NCI-H748 treated with DMSO at 0.1 percent for 48 hours (cell line): ENCODE results near the gene VSX2.
A peak's percentile ranks its signal among the peaks of the same experiment; 100 is the strongest.

Source experiments
- DNase-seq: peaks from one replicate; lab custom pipeline; 2025; lab: John Stamatoyannopoulos, UW

VSX2 gene

DNA sequence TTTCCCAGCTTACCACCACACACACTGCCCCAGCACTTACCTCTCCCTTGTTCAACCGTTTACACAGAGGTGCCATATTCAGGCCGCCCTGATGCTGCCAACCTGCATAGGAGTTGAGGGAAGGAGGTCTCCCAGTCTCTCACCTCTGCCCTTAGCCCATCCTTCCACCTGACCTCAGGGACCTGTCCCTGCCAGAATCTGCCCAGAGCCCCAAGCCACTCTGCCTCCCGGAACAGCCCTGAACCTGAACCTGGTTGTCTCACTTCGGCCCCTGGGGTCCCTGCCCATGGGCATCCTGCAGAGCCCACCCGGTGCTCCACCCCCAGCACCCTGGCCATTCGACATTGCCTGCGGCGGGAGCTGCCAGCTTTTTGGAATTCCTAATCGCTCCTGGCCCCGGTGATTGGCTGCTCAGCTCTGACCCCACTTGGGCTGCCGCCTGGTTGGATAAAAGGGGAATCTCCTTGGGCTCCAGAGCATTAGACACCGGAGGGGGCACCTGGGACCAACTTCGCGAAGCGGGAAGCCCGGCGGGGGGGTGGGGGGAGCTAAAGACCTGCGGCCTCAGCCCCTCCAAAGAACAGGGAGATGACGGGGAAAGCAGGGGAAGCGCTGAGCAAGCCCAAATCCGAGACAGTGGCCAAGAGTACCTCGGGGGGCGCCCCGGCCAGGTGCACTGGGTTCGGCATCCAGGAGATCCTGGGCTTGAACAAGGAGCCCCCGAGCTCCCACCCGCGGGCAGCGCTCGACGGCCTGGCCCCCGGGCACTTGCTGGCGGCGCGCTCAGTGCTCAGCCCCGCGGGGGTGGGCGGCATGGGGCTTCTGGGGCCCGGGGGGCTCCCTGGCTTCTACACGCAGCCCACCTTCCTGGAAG is at the start of gene VSX2:
VSX2 (plus strand) TSS at position 476 of the 874 bp plus-strand sequence; CDS start at position 589, 113 bp downstream.
- no peak for DNase-seq

DNA sequence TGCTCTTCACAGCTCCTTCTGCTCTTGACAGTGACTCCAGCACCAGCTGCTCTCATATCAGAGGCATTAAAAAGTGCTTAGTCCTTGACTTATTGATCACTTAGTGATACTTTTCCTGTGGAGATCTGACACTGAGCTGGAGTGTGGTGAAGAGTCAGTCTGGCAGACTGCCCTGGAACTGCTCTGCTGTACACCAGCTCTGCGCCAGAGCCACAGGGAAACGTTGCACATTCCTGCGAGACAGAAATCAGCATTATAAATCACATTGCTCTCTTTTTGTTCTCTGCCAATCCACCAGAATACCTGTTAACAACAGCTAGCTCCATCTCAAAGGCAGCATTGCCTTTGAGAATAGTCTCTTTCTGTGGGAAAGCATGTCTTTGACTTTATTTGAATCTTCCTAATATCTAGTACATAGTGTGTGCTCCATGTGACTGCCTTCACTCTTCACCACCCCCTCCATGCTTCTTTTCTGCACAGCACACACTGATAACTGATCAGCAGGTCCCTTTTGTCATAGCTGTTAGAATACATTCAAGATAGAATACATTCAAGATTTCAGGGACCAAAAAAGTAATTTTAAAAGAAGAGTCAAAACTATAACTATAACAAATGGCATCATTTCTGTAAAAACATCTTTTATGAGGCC is 48.2 kb upstream of the VSX2 start:
- DNase-seq, result no peak

GRCh38 chr14:74194506-74195274 is 44.6 kb upstream of the VSX2 start:
- DNase-seq, result no peak

DNA sequence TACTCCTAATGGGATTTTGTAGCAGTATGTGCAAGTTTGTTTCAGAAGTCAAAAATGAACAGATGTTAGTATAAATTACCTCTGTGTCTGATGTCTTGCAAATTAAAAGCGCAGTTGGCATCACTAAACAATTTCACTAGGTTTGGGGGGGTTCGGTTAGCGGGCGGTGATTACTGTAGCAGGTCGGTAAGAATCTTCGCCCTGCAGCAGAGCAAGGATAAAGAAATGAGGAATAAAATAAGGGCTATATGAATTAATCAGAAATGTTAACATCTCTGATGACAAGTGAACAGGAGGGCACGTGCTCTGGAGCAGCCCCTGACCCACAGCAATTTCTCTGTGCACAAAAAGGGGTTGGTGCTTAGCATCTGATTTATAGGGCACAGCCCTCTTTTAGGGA is 43.6 kb upstream of the VSX2 start:
- no peak for DNase-seq

GRCh38 chr14:74198441-74199234 is 40.6 kb upstream of the VSX2 start:
- no peak for DNase-seq

DNA sequence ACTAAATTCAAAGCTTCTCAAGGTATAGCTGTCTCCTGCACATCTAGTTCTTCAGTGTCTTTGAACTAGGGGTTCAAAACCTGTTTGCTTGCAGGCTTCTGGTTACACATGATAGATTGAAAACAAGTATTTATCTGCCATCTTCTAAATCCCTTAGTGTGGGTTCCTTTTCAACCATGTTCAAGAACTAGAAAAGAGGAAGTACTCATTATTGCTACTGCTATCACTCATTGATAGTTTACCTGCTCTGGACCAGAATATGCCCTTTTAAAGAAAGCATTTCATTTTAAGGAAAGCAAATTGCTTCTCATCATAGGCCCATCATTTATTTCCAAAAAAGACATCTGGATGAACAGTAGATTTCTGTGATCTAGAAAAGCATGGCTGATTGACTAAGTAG is 37.1 kb upstream of the VSX2 start:
- DNase-seq, result no peak

DNA sequence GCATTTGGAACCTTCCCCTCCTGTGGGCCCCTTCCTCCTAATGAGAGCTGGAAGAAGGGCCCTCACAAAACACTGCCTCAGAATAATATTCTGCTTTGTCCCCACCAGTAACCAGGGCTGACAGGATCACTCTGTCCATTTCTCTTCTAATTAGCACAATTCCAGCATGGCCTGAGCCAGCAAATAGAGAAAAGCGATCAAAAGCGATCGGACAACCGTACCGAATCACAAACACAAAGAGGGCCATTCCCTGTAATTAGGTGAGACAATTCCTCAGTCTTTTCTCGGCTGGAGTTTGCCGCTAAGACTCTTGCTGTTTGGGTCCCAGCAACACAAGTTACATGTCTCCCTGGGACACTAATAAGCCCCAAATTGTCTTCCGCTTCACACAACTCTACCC is 35.6 kb upstream of the VSX2 start:
- no peak for DNase-seq

GRCh38 chr14:74204491-74204890 is 34.8 kb upstream of the VSX2 start:
- DNase-seq, result no peak

GRCh38 chr14:74205882-74206281 is 33.4 kb upstream of the VSX2 start:
- no peak for DNase-seq

DNA sequence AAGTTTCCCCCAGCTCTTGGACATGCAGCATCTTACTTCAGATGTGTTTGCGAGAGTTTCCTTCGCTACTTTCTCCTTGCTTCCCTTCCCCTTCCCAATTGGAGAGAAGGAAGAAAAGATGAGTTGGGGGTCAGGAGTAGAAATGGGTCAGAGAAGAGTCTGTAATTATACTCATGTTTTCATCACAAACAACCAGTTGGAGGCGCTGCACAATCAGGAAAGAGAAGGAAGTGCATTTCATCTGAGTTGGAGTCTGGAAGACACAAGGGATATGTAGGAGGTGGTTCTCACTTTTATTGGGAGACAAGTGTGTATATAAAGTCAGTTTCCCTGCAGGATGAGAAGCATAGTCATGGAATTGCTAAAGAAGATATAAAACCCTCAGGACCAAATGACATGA is 31.3 kb upstream of the VSX2 start:
- DNase-seq, result no peak

DNA sequence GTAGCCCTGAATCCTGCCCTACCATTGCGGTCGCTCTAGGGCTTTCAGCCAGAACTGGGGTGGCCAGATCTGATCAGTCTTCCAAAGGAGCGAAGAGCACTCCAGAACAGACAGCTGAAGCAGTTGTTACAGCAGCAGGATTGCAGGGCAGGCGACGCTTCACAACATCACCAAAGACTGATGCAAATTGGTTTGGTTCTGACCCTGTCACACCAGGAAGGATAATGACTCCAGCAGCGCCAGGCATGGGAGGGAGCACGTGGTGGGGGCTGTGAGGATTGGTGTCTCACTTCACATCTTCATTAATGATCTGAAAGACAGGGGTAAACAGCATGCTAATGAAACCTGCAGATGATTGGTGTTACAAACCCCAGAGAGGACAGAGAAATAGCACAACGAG is 30.6 kb upstream of the VSX2 start:
- no peak for DNase-seq

GRCh38 chr14:74211945-74212580 is 27.2 kb upstream of the VSX2 start:
- no peak for DNase-seq

GRCh38 chr14:74213907-74214803 is 25.1 kb upstream of the VSX2 start:
- DNase-seq, result no peak

DNA sequence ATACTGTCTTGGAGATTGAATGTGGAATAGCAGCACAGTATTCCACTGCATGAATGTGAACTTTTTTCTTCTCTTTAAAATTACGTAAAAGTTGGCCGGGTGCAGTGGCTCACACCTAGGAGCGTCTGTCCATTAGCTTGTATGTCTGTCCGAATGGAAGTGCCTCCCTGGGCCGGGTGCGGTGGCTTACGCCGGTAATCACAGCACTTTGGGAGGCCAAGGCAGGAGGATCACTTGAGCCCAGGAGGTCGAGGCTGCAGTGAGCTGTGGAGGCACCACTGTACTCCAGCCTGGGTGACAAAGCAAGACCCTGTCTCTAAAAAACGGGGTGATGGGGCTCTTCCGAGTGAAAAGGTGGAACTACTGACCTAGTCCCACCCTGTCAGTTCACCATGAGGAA is 22.6 kb upstream of the VSX2 start:
- no peak for DNase-seq

- DNase-seq, result peak; percentile 21
Measured at GRCh38 chr14:74217672-74218448, 21.4 kb upstream of the VSX2 start.

DNA sequence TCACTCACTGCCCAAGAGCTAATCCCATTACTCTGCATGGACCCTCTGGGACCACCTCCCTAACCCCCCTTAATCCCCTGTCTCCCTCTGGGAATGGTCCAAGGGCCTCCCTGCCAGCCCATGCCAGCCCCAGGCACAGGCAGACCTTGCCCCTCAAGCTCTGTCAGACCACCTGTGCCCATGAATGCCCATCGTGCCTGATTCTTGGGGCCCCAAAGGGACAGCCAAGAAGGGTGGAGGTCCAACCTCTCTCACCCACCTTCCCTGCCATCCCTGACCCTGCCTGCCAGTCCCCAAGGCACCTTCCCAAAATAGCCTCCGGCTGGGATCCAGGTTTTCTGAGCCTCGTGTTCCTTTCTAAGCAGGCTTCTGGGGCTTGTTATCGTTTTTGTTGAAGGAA is 20.8 kb upstream of the VSX2 start:
- no peak for DNase-seq

- no peak for DNase-seq
Measured at GRCh38 chr14:74219277-74220205, 19.7 kb upstream of the VSX2 start.

DNA sequence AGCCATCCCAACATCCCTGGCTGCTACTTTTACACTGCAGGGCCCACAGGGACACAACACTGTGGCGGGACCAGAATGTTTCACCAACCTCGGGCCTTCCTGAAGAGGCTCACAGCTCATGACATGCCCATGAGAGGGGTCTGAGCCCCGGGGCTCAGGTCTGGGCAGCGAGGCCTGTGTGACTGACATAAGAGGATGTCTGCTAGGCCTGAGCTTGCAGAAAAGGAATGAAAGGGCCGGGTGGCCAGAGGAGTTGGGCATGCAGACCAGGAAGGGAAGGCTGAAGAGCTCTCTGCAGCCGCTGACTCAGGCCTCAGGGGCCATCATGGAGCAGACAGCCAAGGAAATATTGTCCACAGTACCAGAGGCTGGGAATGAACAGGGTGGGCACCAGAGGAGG is 18.3 kb upstream of the VSX2 start:
- no peak for DNase-seq

DNA sequence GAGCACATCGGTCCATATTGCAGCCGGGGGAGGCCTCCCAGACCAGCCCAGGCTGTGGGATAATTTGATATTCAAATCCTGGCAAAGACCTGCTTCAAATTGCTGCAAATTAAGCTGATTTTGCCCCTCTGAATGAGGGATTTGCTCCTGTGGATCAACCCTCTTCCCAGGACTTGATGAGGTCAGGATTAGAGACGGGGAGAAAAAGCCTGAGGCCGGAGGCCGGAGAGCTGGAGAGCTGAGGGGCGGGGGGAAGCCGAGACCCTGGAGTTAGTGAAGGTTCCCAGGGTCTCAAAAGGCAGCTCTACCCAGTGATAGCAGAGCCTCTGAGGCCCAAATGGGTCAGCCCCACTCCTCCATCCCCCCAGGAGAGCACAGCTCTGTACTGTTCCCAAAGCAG is 17.5 kb upstream of the VSX2 start:
- DNase-seq, result no peak
